H1 (cell line): ENCODE data around the gene PPP2R2B. TPM values are rescaled to one million over a fixed set of nuclear protein-coding genes. Genes with fewer than 3 reads are reported as not detected.

Source experiments
- CTCF ChIA-PET: fragments of 300-600 bp; sonication (Branson Sonifier 250); formaldehyde crosslinking; loops from one replicate; lab custom pipeline; 2021; ENCODE audit not compliant: partially characterized antibody; lab: Charles Lee
- POLR2A ChIA-PET: fragments of 300-600 bp; sonication (Branson Sonifier 250); formaldehyde crosslinking; loops from one replicate; lab custom pipeline; 2021; ENCODE audit warnings: inconsistent platforms; ENCODE audit not compliant: partially characterized antibody; lab: Charles Lee
- DNase-seq, 2 experiments: peaks; one replicate each; pipeline versions ENCODE4 v3.0.0 to v3.0.0-alpha.2; 2010 to 2022; ENCODE audit warnings: low spot score in 2 of 2, low read depth in 1 of 2, mixed read lengths in 1 of 2
- FAIRE-seq: peaks from 2 replicates; lab custom pipeline; 2011; peaks lifted over from hg19 to GRCh38; lab: Jason Lieb, UNC
- H2AFZ ChIP-seq: 2 replicates; pipeline ENCODE4 v1.8.1; 2012; ENCODE audit warnings: low read length, inconsistent platforms
- H2AK5ac ChIP-seq: 2 replicates; pipeline ENCODE4 v1.6.1; 2013; ENCODE audit warnings: low read depth, low read length
- H2BK120ac ChIP-seq: replicated peaks from 2 replicates; pipeline ENCODE3; 2013; ENCODE audit warnings: low read depth, low read length, inconsistent platforms
- H2BK12ac ChIP-seq: 2 replicates; pipeline ENCODE4 v1.6.1; 2013; ENCODE audit warnings: low read depth, low read length
- H2BK15ac ChIP-seq: 2 replicates; pipeline ENCODE4 v1.6.1; 2013; ENCODE audit warnings: low read length
- H2BK20ac ChIP-seq: 2 replicates; pipeline ENCODE4 v1.6.1; 2013; ENCODE audit warnings: low read length
- H2BK5ac ChIP-seq: 2 replicates; pipeline ENCODE4 v1.6.1; 2013; ENCODE audit warnings: low read depth, low read length
- H3K14ac ChIP-seq: 2 replicates; pipeline ENCODE4 v1.6.1; 2013; ENCODE audit warnings: inconsistent platforms; ENCODE audit not compliant: insufficient read length
- H3K18ac ChIP-seq: 2 replicates; pipeline ENCODE4 v1.6.1; 2013; ENCODE audit warnings: low read length; ENCODE audit errors: extremely low read depth
- H3K23ac ChIP-seq: 2 replicates; pipeline ENCODE4 v1.6.1; 2013; ENCODE audit warnings: inconsistent platforms; ENCODE audit not compliant: insufficient read length
- H3K23me2 ChIP-seq: 2 replicates; pipeline ENCODE4 v1.6.1; 2013; ENCODE audit warnings: low read depth, low read length
- H3K27ac ChIP-seq: 2 replicates; pipeline ENCODE4 v1.6.1; 2011; ENCODE audit warnings: low read depth, low read length, inconsistent platforms
- H3K27me3 ChIP-seq, 4 experiments: replicated peaks in 1 of 4; 1 replicate in 1 of 4; 2 replicates in 3 of 4; pipeline versions ENCODE4 v1.6.1 to v1.8.1; 2011 to 2013; ENCODE audit warnings: low read length in 3 of 4, mild to moderate bottlenecking in 3 of 4, inconsistent platforms in 2 of 4, mixed read lengths in 2 of 4, moderate library complexity in 1 of 4; ENCODE audit not compliant: control insufficient read depth in 3 of 4, insufficient read depth in 3 of 4; ENCODE audit errors: extremely low read depth in 1 of 4
- H3K36me3 ChIP-seq, 4 experiments: 2 replicates each; pipeline versions ENCODE4 v1.6.1 to v1.8.1; 2011 to 2013; ENCODE audit warnings: mild to moderate bottlenecking in 4 of 4, low read length in 3 of 4, moderate library complexity in 2 of 4, control low read depth in 1 of 4, inconsistent platforms in 1 of 4; ENCODE audit not compliant: insufficient read depth in 4 of 4, control insufficient read depth in 2 of 4
- H3K4ac ChIP-seq: replicated peaks from 2 replicates; pipeline ENCODE3; 2013; ENCODE audit warnings: low read length, low read depth, mixed read lengths, inconsistent platforms; ENCODE audit not compliant: insufficient read length
- H3K4me1 ChIP-seq, 4 experiments: replicated peaks in 1 of 4; 1 replicate in 1 of 4; 2 replicates in 3 of 4; pipeline versions ENCODE4 v1.6.1 to v1.8.1; 2011 to 2013; ENCODE audit warnings: low read length in 3 of 4, inconsistent platforms in 2 of 4, mixed read lengths in 1 of 4; ENCODE audit not compliant: insufficient read depth in 4 of 4, control insufficient read depth in 3 of 4
- H3K4me2 ChIP-seq, 2 experiments: 2 replicates each; pipeline versions ENCODE4 v1.6.1 to v1.8.1; 2011 to 2013; ENCODE audit warnings: low read depth in 2 of 2, low read length in 2 of 2, control low read depth in 1 of 2, inconsistent platforms in 1 of 2, mild to moderate bottlenecking in 1 of 2; ENCODE audit not compliant: insufficient read depth in 1 of 2
- H3K4me3 ChIP-seq, 4 experiments: fragments of 200-600, 300-600 bp in 1 of 4; sonication (generic), shearing (Covaris generic), sonication (Bioruptor Twin) in 1 of 4; 2 replicates each; pipeline versions ENCODE4 v1.5.1 to v1.8.1; 2011 to 2016; ENCODE audit warnings: low read length in 4 of 4, low read depth in 3 of 4, control low read depth in 2 of 4, inconsistent platforms in 2 of 4, mild to moderate bottlenecking in 2 of 4, mixed read lengths in 1 of 4, moderate library complexity in 1 of 4; ENCODE audit not compliant: insufficient read depth in 2 of 4; ENCODE audit errors: extremely low read depth in 1 of 4
- H3K56ac ChIP-seq: replicated peaks from 2 replicates; pipeline ENCODE3; 2013; ENCODE audit warnings: low read depth, mild to moderate bottlenecking, mixed read lengths, low read length, inconsistent platforms; ENCODE audit not compliant: insufficient read length
- H3K79me1 ChIP-seq: 2 replicates; pipeline ENCODE4 v1.6.1; 2013; ENCODE audit warnings: low read depth, low read length, control low read depth
- H3K79me2 ChIP-seq, 2 experiments: 2 replicates each; pipeline versions ENCODE4 v1.6.1 to v1.8.1; 2012 to 2013; ENCODE audit warnings: low read length in 2 of 2, mild to moderate bottlenecking in 2 of 2, inconsistent platforms in 1 of 2; ENCODE audit not compliant: insufficient read depth in 2 of 2, control insufficient read depth in 1 of 2
- H3K9ac ChIP-seq, 4 experiments: replicated peaks in 1 of 4; 1 replicate in 1 of 4; 2 replicates in 3 of 4; pipeline versions ENCODE4 v1.6.1 to v1.8.1; 2011 to 2013; ENCODE audit warnings: low read depth in 3 of 4, low read length in 3 of 4, control low read depth in 2 of 4, mild to moderate bottlenecking in 2 of 4, moderate library complexity in 2 of 4, inconsistent platforms in 1 of 4; ENCODE audit errors: extremely low read depth in 1 of 4
- H3K9me3 ChIP-seq, 2 experiments: 2 replicates each; pipeline versions ENCODE4 v1.6.1 to v1.8.1; 2012 to 2013; ENCODE audit warnings: mild to moderate bottlenecking in 2 of 2, moderate library complexity in 2 of 2, control low read depth in 1 of 2, inconsistent platforms in 1 of 2, low read depth in 1 of 2, low read length in 1 of 2, mixed read lengths in 1 of 2; ENCODE audit not compliant: insufficient read depth in 2 of 2
- H4K20me1 ChIP-seq, 2 experiments: replicated peaks in 1 of 2; 2 replicates each; pipeline versions ENCODE3 to v1.8.1; 2011 to 2013; ENCODE audit warnings: inconsistent platforms in 2 of 2, low read length in 2 of 2, mild to moderate bottlenecking in 1 of 2; ENCODE audit not compliant: insufficient read depth in 2 of 2, control insufficient read depth in 1 of 2
- H4K5ac ChIP-seq: 2 replicates; pipeline ENCODE4 v1.6.1; 2013; ENCODE audit warnings: low read length, low read depth, mixed read lengths, inconsistent platforms; ENCODE audit not compliant: insufficient read length
- H4K8ac ChIP-seq: 2 replicates; pipeline ENCODE4 v1.8.0; 2013; ENCODE audit warnings: mild to moderate bottlenecking, moderate library complexity, low read length, inconsistent platforms; ENCODE audit not compliant: insufficient read depth; ENCODE audit errors: extremely low read depth
- H4K91ac ChIP-seq: replicated peaks from 2 replicates; pipeline ENCODE3; 2013; ENCODE audit warnings: low read length, mixed read lengths, inconsistent platforms; ENCODE audit not compliant: insufficient read length
- BACH1 ChIP-seq: IDR thresholded peaks from 2 replicates; pipeline ENCODE4 v1.6.1; 2012; ENCODE audit warnings: low read length, improper control_type of control experiment
- BRCA1 ChIP-seq: IDR thresholded peaks from 2 replicates; pipeline ENCODE4 v1.6.1; 2012; ENCODE audit warnings: low read depth, low read length, improper control_type of control experiment
- CBX8 ChIP-seq: fragments of 300-800, 300-1000 bp; sonication (generic); IDR thresholded peaks from 2 replicates; pipeline ENCODE4 v1.7.1; 2016; ENCODE audit warnings: low read depth, low read length, borderline replicate concordance
- CEBPB ChIP-seq: IDR thresholded peaks from 2 replicates; pipeline ENCODE4 v1.6.1; 2012; ENCODE audit warnings: low read depth, low read length
- HDAC6 ChIP-seq: IDR thresholded peaks from one replicate; pipeline ENCODE4 v1.7.1; 2012; ENCODE audit warnings: low read depth, mild to moderate bottlenecking, inconsistent platforms, low read length, moderate library complexity
- NRF1 ChIP-seq: IDR thresholded peaks from 2 replicates; pipeline ENCODE4 v1.6.1; 2011; ENCODE audit warnings: mild to moderate bottlenecking, low read depth, low read length, improper control_type of control experiment
- RAD21 ChIP-seq, 2 experiments: IDR thresholded peaks in 1 of 2; conservative IDR thresholded peaks in 1 of 2; 2 replicates each; pipeline ENCODE4 v1.6.1; 2011; ENCODE audit warnings: low read depth in 2 of 2, low read length in 2 of 2, improper control_type of control experiment in 1 of 2, inconsistent platforms in 1 of 2, mild to moderate bottlenecking in 1 of 2, moderate library complexity in 1 of 2
- RFX5 ChIP-seq: IDR thresholded peaks from 2 replicates; pipeline ENCODE4 v1.6.1; 2011; ENCODE audit warnings: low read depth, low read length, improper control_type of control experiment, borderline replicate concordance
- TAF7 ChIP-seq: optimal IDR thresholded peaks from 2 replicates; pipeline ENCODE3; 2011; ENCODE audit warnings: low read depth, mild to moderate bottlenecking, inconsistent platforms, low read length, moderate library complexity, borderline replicate concordance
- TBP ChIP-seq: IDR thresholded peaks from 2 replicates; pipeline ENCODE4 v1.6.1; 2011; ENCODE audit warnings: low read depth, low read length, improper control_type of control experiment
- WGBS, 2 experiments: shearing (Covaris generic) in 1 of 2; methylation state at CpG; one replicate each; pipeline versions ENCODE4 v1.1.6 to v1.1.7; 2013 to 2015; ENCODE audit warnings: low lambda C conversion rate in 2 of 2, mixed read lengths in 2 of 2, inconsistent platforms in 1 of 2, low coverage in 1 of 2, missing lambda C conversion rate in 1 of 2; ENCODE audit not compliant: insufficient replicate concordance in 2 of 2, insufficient coverage in 1 of 2, insufficient read length in 1 of 2; ENCODE audit errors: extremely low coverage in 1 of 2, missing lambda C conversion rate in 1 of 2; 5-methylcytosine and 5-hydroxymethylcytosine counted together
- polyA plus RNA-seq, 7 experiments: library from polyadenylated mRNA; depleted of rRNA in 3 of 7; stranded (reverse) in 5 of 7; unstranded in 2 of 7; fragments of >200 nt in 5 of 7; fragments of 200-250 nt in 2 of 7; gene quantifications; 1 replicate in 5 of 7; 2 replicates in 1 of 7; 4 replicates in 1 of 7; pipeline versions ENCODE4 v1.2.1 to v1.2.3, GENCODE V29; 2011 to 2013; ENCODE audit warnings: missing spikeins in 2 of 7, mixed read lengths in 2 of 7
- total RNA-seq: library from RNA; stranded (reverse); fragmentation: NEBNext Ultra II Directional; extraction: Animal tissue kit (Norgen Biotek cat#: 25700); gene quantifications from 2 replicates; pipeline ENCODE4 v1.2.1, GENCODE V29; 2021
- TF ChIP-seq, protein P1 (sequence below): IDR thresholded peaks from 2 replicates; pipeline ENCODE4 v1.6.1; 2012; ENCODE audit warnings: low read length, inconsistent platforms
- TF ChIP-seq, protein P2 (sequence below): IDR thresholded peaks from 2 replicates; pipeline ENCODE4 v1.6.1; 2011; ENCODE audit warnings: low read depth, mild to moderate bottlenecking, low read length; ENCODE audit not compliant: insufficient read depth

The PPP2R2B gene
- total and polyA plus RNA-seq, 2 of the 8 experiments (the other 6 are each of a cell fraction or from before 2014, with no cell fraction given) = 21.1 to 37.1 TPM

DNA sequence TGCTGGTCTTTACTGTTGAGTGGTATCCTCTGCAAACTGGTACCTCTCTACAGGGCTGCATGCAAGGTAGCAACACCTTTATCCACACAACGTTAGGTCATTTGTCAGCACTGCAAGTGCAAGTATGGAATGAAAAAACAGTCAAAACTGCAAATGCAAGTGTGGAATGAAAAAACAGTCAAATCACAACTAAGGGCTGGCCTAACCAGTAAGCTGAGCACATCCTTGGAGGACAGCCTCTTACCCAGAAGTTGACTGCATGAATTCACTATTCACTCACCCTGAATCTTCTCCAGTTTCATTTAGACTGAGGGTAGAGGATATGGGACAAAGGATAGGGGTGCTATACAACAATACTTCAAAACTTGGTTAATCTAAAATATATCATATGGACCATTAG lies 158.4 kb downstream of the PPP2R2B start:
- Histone ChIP-seq H3K4me2 (no peak overlapping the region), H3K9me3 (no peaks in the 10 kb centered on the region), H4K5ac (no peak overlapping the region), H2BK12ac (no peak overlapping the region), H4K20me1 (no peaks in the 10 kb centered on the region), H3K79me1 (no peaks in the 10 kb centered on the region), H4K91ac (no peak overlapping the region), H3K36me3 (no peaks in the 10 kb centered on the region), H2AFZ (no peak overlapping the region), H3K27ac (no peak overlapping the region), H3K9ac (no peak overlapping the region), H3K4ac (no peak overlapping the region), H4K8ac (no peak overlapping the region), H3K79me2 (no peaks in the 10 kb centered on the region), H3K18ac (no peak overlapping the region), H3K4me1 (peaks cover 0 to 3% (median 0%) of the 10 kb centered on the region in 4 experiments; a peak in 1 of 7 replicates), H3K23ac (no peak overlapping the region), H3K56ac (no peak overlapping the region), H2BK20ac (no peak overlapping the region), H2BK5ac (no peak overlapping the region), H3K4me3 (no peak overlapping the region), H3K14ac (no peak overlapping the region), H2BK120ac (no peak overlapping the region), H3K23me2 (no peaks in the 10 kb centered on the region), H2AK5ac (no peak overlapping the region), H3K27me3 (no peaks in the 10 kb centered on the region), H2BK15ac (no peak overlapping the region)
- CTCF ChIA-PET = interaction anchor here (0.8 to 5.5 kb wide), 3 partner anchors 10 to 15 kb away, joined by 3 to 41 read pairs (median 5); no protein-coding TSS in a partner anchor
- FAIRE-seq (no peak), DNase-seq (no peak)
- POLR2A ChIA-PET = interaction anchor here (1.1 kb wide), 1 partner anchor 10 kb away, joined by 5 read pairs; no protein-coding TSS in a partner anchor
- WGBS, 2 experiments = 74% methylated on average over 1 of the region's 1 CpG; no CpG with 5 or more reads in 1 of the 2 experiments
- TF ChIP-seq TAF7 = no peak
- TF ChIP-seq CEBPB = no peak
- TF ChIP-seq, protein P1, sequence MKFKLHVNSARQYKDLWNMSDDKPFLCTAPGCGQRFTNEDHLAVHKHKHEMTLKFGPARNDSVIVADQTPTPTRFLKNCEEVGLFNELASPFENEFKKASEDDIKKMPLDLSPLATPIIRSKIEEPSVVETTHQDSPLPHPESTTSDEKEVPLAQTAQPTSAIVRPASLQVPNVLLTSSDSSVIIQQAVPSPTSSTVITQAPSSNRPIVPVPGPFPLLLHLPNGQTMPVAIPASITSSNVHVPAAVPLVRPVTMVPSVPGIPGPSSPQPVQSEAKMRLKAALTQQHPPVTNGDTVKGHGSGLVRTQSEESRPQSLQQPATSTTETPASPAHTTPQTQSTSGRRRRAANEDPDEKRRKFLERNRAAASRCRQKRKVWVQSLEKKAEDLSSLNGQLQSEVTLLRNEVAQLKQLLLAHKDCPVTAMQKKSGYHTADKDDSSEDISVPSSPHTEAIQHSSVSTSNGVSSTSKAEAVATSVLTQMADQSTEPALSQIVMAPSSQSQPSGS = no peak
- no peak for TF ChIP-seq TBP
- TF ChIP-seq RAD21 (IDR thresholded peaks at IDR 0.05 in 1 of 2, conservative IDR thresholded peaks at IDR 0.05 in 1 of 2; ENCODE audit: low read depth in 2 of 2, low read length in 2 of 2) = no peak
- TF ChIP-seq, protein P2, sequence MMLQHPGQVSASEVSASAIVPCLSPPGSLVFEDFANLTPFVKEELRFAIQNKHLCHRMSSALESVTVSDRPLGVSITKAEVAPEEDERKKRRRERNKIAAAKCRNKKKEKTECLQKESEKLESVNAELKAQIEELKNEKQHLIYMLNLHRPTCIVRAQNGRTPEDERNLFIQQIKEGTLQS = no peak
- TF ChIP-seq CBX8 = no peak
- no peak for TF ChIP-seq BRCA1
- no peak for TF ChIP-seq NRF1
- no peak for TF ChIP-seq HDAC6
- TF ChIP-seq BACH1 = no peak
- TF ChIP-seq RFX5 = no peak
